ENCODE data around the gene C22orf39. TPM values are rescaled to one million over a fixed set of nuclear protein-coding genes. Genes with fewer than 3 reads are reported as not detected.
A peak's percentile ranks its signal among the peaks of the same experiment; 100 is the strongest.

C22orf39 gene
- total RNA-seq, 1 donor from 2014 or later, result 63.3 TPM

- DNase-seq (ENCODE audit: missing footprints) (no peak), ATAC-seq (peak; percentile 61)
- intact Hi-C loops (cut with DNase I), result no loop called here
These were observed 36.4 kb downstream of the C22orf39 start for GRCh38 chr22:19410941-19411689.

- DNase-seq (ENCODE audit: missing footprints), result no peak
These were observed 39.6 kb downstream of the C22orf39 start for GRCh38 chr22:19407649-19408606.

GRCh38 chr22:19406846-19407245 is 40.7 kb downstream of the C22orf39 start:
- intact Hi-C loops (cut with DNase I), result no loop called here
- DNase-seq (ENCODE audit: missing footprints) (no peak), ATAC-seq (peak; percentile 60)

More at GRCh38 chr22:19407649-19408606, 39.6 kb downstream of the C22orf39 start:
- no peak for ATAC-seq
- intact Hi-C loops (cut with DNase I), result no loop called here

- ATAC-seq (no peak), DNase-seq (ENCODE audit: missing footprints) (no peak)
- intact Hi-C loops (cut with DNase I), result no loop called here
These were observed 41.2 kb downstream of the C22orf39 start for GRCh38 chr22:19406281-19406811.

- ATAC-seq (no peak), DNase-seq (ENCODE audit: missing footprints) (no peak)
- intact Hi-C loops (cut with DNase I), result no loop called here
These were observed 41.9 kb downstream of the C22orf39 start for GRCh38 chr22:19405652-19406051.

GRCh38 chr22:19405133-19405532 is 42.4 kb downstream of the C22orf39 start:
- intact Hi-C loops (cut with DNase I), result no loop called here
- DNase-seq (ENCODE audit: missing footprints) (no peak), ATAC-seq (no peak)

GRCh38 chr22:19404676-19405075 is 42.8 kb downstream of the C22orf39 start:
- ATAC-seq (no peak), DNase-seq (ENCODE audit: missing footprints) (no peak)
- intact Hi-C loops (cut with DNase I), result loop anchor here (5.0 kb wide), 1 partner anchor 167 kb away; no protein-coding TSS in a partner anchor

GRCh38 chr22:19402642-19403191 is 44.8 kb downstream of the C22orf39 start:
- no peak for DNase-seq (ENCODE audit: missing footprints)
- intact Hi-C loops (cut with DNase I), result loop anchor here (2.0 to 5.0 kb wide), 2 partner anchors 60 to 165 kb away; no protein-coding TSS in a partner anchor
- no peak for ATAC-seq

- ATAC-seq, result no peak
- intact Hi-C loops (cut with DNase I), result loop anchor here (5.0 kb wide), 1 partner anchor 164 kb away; no protein-coding TSS in a partner anchor
- no peak for DNase-seq (ENCODE audit: missing footprints)
These were observed 46.0 kb downstream of the C22orf39 start for GRCh38 chr22:19401483-19401882.

GRCh38 chr22:19400881-19401280 is 46.6 kb downstream of the C22orf39 start:
- ATAC-seq (no peak), DNase-seq (ENCODE audit: missing footprints) (no peak)
- intact Hi-C loops (cut with DNase I), result loop anchor here (5.0 kb wide), 1 partner anchor 164 kb away; no protein-coding TSS in a partner anchor

- DNase-seq (ENCODE audit: missing footprints) (no peak), ATAC-seq (no peak)
- intact Hi-C loops (cut with DNase I), result no loop called here
These were observed 48.9 kb downstream of the C22orf39 start for GRCh38 chr22:19398652-19399051.

- DNase-seq (ENCODE audit: missing footprints), result no peak
- intact Hi-C loops (cut with DNase I), result no loop called here
- ATAC-seq, result no peak
These were observed 49.3 kb downstream of the C22orf39 start for GRCh38 chr22:19398206-19398605.

GRCh38 chr22:19397734-19398104 is 49.8 kb downstream of the C22orf39 start:
- intact Hi-C loops (cut with DNase I), result no loop called here
- no peak for DNase-seq (ENCODE audit: missing footprints)
- ATAC-seq, result no peak

- intact Hi-C loops (cut with DNase I), result no loop called here
- DNase-seq (ENCODE audit: missing footprints), result no peak
- no peak for ATAC-seq
These were observed 50.4 kb downstream of the C22orf39 start for GRCh38 chr22:19396934-19397733.

GRCh38 chr22:19396561-19396933 is 51.0 kb downstream of the C22orf39 start:
- DNase-seq (ENCODE audit: missing footprints) (no peak), ATAC-seq (no peak)
- intact Hi-C loops (cut with DNase I), result no loop called here

GRCh38 chr22:19395276-19395675 is 52.2 kb downstream of the C22orf39 start:
- intact Hi-C loops (cut with DNase I), result no loop called here
- no peak for DNase-seq (ENCODE audit: missing footprints)
- ATAC-seq, result no peak

GRCh38 chr22:19394274-19395050 is 53.0 kb downstream of the C22orf39 start:
- intact Hi-C loops (cut with DNase I), result no loop called here
- DNase-seq (ENCODE audit: missing footprints) (no peak), ATAC-seq (no peak)

GRCh38 chr22:19393704-19394103 is 53.8 kb downstream of the C22orf39 start:
- ATAC-seq (no peak), DNase-seq (ENCODE audit: missing footprints) (no peak)
- intact Hi-C loops (cut with DNase I), result no loop called here

Measured in Right ventricle myocardium inferior (tissue), 1 donor.